ENCODE results near the gene PCBP3.
"Not testable (repeated sequence)": the region's sequence is repeated elsewhere in the genome, so short reads cannot be mapped to it uniquely, and the experiment has no call there.

PCBP3 gene

GRCh38 chr21:45940091-45940490 is 296.6 kb downstream of the PCBP3 start:
- no peak for DNase-seq

DNA sequence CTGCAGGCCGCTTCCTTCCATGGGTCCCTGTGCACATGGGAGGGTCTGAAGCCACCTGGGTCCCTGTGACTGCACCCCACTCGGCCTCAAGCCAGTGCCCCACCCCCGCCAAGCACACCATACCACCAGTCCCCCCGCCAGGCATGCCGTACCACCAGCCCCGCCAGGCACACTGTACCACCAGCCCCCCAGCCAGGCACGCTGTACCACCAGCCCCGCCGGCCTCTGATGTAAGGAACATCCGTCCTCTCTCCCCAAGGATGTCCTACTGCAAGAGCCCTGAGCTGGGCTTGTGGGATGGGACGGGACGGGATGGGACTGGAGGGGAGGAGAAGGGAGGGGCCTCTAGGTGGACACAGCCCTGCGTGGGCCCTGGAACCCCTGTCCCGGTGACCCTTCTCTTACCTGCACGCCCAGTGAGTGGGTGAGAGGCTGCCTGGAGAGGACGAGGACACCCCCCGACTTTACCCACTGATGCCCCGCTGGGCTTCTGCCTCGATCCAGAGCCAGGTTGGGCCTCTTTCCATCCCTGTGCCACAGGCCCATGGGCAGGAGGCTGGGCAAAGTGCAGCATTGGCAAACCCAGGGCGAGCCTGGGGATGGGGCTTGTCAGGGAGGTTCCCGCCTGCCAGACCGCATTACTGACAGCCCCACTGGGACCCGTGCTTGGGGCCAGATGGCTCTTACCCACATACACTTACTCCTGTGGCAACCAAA is 297.3 kb downstream of the PCBP3 start:
- DNase-seq = no peak

- no peak for DNase-seq
These were observed 297.8 kb downstream of the PCBP3 start for GRCh38 chr21:45941338-45941710.

GRCh38 chr21:45941717-45942546 is 298.4 kb downstream of the PCBP3 start:
- DNase-seq = no peak

- no peak for DNase-seq
These were observed 299.5 kb downstream of the PCBP3 start for GRCh38 chr21:45942755-45943629.

GRCh38 chr21:45943630-45944540 is 300.4 kb downstream of the PCBP3 start:
- DNase-seq = no peak

DNA sequence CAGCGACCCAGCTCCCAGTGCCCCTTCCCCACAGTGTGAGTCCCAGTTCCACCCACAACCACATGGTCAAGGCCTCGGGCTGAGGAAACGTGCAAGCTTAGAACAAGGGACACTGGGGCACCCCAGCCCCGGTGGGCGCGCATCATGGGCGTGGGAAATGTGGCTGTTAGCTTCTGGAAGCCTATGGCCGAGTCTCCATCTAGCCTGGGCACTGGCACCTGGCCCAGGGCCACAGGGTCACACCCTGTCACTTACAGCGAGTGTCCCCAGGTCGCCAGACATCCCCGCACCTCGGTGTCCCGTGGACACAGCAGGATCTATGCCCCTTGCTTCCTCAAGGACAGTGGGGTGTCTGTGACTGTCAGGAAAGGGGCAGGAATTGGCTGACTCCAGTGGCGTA is 301.1 kb downstream of the PCBP3 start:
- no peak for DNase-seq

GRCh38 chr21:45945066-45945867 is 301.7 kb downstream of the PCBP3 start:
- no peak for DNase-seq

DNA sequence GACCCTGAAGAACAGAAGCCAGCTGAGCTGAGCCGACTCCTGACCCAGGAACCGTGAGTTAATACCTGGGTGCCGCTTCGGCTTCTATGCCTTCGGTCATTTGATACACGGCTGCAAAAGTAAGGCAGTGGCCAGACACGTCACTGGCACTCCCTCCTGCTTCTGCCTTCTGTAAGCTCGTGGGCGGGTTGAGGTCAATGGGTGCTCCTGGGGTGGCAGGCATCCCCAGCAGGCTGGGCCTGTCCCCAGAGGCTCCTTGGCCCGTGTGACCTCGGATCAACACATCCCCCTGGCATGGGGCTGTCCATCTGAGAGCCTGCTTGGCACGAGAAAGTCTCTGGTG is 302.3 kb downstream of the PCBP3 start:
- no peak for DNase-seq

DNA sequence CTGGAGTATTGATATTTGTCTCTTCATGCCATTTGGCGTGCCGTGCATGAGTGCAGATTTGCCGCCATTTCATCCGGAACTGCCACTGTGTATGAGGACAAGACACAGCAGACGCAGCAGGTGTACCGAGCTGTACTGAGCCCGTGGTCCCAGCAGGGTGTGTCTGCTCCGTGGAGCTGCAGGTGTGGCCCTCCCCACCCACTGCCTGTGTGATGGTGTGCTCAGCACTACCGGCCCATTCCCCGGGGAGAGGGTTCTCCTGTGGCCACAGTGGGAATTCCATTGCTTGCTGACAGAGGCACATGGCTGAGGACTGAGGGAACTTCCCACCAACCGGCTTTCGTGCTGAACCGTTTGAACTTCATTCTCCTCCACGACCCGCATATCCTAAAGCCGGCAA is 303.8 kb downstream of the PCBP3 start:
- DNase-seq = no peak

- no peak for DNase-seq
These were observed 304.3 kb downstream of the PCBP3 start for GRCh38 chr21:45947716-45948255.

- no peak for DNase-seq
These were observed 305.1 kb downstream of the PCBP3 start for GRCh38 chr21:45948576-45949141.

DNA sequence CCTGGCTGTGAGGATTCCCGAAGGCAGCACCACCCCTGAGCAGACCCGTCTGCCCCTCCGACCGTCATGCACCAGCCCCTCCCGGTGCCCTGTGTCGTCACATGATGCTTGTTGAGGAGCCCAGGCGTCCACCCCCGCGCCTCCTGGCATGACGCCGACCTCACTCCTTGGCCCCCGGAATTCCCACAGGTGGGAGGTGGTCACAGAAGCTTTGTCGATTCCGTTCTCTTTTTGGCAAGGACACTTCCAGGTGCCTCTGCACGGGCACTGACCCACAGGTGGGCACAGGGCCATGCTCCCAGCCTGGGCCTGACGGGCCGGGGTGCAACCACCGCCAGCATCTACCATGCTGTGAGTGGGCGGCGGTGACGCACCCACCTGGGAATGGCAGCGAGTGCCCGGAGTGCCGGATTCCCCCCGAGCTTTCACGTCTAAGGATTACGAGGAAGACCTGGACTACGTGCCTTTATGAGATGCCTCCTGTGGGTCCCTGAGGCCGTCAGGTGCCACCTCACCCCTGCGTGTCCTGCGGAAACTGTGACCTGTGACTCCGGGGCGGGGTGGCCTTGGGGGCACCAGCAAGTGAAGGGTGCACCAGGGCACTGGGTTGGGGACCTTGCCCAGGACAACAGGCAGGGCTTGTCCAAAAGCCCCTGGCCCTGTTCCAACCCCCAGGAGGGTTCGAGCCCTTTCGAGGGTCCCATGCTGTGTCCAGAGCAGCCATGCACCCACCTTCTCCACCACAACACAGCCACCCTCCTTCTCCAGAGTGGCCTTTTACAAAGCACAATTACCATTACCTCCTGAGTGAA is 306.6 kb downstream of the PCBP3 start:
- no peak for DNase-seq

DNA sequence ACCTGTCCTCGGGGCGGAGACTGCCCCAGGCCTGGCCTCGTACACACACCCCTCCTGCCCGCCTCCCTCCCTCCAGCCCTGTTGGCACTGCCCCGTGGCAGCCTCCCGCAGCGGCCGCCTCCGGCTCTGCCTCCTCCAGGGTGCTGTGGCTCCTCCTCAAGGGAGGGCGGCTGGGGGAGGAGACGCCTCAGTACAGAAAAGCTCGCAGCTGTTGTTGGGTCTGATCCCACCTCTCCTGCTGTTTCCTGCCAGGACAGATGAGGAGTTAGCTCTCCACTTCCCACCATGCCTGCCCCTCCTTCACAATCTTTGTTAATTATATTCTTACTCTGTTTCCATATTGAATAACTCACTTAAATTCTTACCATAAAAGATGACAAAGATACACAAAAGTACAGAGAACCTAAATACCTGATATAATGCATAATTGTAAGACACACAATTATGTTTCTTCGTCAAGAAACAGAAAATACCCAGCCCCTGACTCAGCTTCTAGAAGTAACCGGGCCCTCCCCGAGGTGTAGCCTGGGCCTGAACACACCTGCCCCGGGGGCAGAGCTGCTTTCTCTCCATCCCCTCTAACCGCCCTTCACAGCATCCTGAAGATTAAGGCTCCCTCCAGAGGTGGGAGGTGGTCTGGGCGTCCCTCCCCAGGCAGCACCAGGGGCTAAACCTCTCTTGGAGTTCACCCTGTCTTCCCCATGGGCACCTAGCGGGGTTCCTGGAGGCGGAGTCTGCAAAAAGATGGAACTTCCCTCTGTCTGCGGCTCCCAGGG is 307.4 kb downstream of the PCBP3 start:
- DNase-seq = no peak

- DNase-seq = no peak
These were observed 308.2 kb downstream of the PCBP3 start for GRCh38 chr21:45951676-45952075.

DNA sequence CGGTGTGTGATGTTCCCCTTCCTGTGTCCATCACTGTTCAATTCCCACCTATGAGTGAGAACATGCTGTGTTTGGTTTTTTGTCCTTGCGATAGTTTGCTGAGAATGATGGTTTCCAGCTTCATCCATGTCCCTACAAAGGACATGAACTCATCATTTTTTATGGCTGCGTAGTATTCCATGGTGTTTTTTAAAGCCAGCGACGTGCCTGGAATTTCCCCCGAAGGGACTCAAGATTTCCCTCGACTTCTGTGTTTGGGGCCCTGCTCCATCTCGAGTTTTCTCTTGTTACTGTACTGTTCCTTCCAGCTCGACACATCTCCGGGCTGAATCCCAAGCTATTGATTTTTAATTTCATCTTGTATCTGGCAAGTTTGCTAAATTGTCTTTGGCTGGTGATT is 309.0 kb downstream of the PCBP3 start:
- not testable (repeated sequence) for DNase-seq

DNA sequence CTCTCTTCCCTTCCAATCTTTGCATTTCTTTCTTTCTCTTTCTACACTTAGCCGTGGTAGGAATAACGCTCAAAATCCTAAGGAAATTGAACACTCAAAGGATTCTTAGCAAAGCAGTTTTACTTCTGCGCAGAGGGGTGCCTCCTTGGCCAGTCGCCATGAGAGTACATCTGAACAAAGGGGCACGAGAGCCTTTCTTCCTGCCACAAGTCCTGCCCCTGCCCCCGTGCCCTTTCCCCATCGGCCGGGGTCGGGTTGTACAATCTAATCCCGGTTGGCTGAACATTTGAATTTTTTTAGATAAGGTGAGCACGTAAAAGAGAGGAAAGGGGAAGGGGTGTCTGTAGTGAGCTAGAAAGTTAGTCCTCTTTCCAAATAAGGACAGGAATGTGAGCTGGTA is 309.4 kb downstream of the PCBP3 start:
- no peak for DNase-seq

- no peak for DNase-seq
These were observed 310.7 kb downstream of the PCBP3 start for GRCh38 chr21:45954261-45954660.

DNA sequence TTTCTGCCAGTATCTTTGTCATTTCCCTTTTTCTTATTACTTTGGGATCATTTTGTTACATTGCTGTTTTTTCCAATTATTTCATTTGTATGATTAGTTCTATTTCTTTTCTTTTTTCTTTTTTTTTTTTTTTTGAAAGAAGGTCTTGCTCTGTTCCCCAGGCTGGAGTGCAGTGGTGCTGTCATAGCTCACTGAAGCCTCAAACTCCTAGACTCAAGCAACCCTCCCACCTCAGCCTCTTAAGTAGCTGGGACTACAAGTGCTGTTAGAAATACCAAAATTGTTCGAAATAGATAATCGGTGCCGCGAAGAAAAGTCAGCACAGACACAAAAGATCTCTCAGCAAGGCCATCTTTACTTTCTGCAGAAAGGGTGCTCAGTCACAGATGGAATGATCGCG is 311.4 kb downstream of the PCBP3 start:
- DNase-seq = no peak

All from NK-92 treated with Interleukin-12 subunit alpha and Interleukin-12 subunit beta, amount 100 ng/mL, for 24 hours (cell line).